HG03025 (cell line): ENCODE data around the gene BRAT1.

Experiments
- ATAC-seq: cut with Tn5 transposase; IDR thresholded peaks from one replicate; pipeline ENCODE4 v1.9.1; 2021; ENCODE audit warnings: mild to moderate bottlenecking, moderate library complexity; ENCODE audit not compliant: unreplicated experiment, low FRiP score

BRAT1 gene

DNA sequence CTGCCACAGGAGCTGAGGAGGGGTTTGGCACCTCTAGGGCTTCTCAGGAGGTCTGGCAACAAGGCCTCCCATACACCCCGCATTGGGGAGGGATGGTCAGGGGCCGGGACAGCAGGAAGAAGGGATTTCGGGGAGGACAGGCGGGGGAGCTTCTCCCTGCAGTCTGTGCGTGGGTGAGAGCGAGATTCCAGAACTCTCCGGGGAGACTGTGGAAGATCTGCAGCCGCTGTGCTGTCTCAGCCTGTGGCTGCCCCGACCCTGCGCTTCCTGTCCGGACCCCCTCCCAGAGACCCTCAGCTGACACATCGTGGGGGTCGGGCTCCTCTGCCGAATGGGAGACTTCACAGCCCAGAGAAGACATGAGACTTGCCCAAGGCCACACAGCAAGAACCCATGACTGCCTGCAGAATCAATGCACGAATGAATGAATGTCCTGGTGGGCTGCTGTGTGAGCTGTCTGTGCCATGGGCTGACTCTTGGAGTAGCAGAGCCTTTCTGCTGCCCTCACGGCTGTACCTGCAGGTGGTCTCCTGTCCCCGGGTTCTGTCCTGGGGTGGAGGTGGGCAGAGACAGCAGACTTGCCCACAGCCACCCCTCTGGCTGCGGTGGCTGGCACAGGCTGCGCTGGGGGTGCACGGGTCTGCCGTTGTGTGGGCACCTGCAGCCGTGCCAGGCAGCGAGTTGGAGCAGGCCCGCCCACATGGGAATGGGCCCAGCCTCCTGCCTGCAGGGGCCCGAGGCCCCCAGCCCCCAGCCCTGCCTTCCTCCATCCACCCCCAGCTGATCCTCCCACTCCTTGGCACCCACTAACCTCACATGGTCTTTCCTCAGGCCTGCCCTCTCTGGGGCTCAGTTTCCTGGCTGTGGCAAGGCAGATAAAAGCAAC lies 52.0 kb downstream of the BRAT1 start:
- ATAC-seq, result no peak

DNA sequence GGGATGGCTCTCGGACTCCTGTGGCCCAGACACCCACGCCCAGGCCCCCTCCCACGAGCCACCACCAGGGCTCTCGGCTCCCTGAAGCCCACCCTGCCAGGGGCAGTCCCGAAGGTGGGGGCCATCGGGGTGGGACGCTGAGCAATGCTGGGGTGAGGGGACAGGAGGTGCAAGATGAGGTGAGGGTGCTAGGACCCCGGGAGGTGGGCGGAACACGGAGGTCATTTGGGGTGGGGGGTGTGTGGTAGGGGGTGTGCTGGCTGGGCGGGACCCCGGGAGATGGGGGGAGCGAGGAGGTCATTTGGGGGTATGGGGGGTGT lies 52.7 kb downstream of the BRAT1 start:
- ATAC-seq, result no peak

DNA sequence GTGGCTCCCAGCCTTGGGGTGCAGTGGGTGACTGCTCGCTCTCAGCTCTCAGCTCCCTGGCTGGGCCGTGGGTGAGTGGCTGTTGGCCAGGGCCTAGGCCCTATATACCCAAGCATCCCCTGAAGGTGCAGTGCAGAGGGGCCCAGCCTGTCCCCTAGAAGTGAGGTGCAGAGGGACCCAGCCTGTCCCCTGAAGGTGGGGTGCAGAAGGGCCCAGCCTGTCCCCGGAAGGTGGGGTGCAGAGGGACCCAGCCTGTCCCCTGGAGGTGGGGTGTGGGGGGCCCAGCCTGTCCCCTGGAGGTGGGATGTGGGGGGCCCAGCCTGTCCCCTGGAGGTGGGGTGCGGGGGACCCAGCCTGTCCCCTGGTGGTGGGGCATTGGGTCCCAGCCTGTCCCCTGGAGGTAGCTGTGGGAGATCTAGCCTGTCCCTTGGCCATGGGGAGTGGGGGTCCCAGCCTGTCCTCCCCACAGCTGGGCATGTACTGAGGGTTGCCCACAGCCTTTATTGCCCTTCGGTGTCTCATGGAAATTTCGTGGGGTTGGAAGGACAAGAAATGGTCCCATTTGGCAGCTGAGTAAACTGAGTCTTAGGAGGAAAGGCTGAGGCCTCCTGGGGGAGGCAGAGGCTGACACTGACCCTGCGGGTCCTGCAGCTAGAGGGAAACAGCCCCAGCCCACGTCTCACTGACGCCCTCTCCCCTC lies 53.2 kb downstream of the BRAT1 start:
- no peak for ATAC-seq

DNA sequence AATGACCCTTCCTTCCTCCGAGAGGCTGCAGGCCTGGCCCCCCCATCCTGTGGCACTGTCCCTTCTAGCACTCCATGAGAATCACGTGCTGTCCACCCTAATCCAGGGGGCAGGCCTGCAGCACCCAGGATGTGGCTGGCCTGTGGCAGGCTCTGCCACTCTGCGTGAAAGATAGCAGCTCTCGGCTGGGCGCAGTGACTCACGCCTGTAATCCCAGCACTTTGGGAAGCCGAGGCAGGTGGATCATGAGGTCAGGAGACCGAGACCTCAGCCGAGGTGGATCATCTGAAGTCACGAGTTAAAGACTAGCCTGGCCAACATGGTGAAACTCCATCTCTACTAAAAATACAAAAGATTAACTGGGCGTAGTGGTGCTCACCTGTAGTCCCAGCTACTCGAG lies 54.6 kb downstream of the BRAT1 start:
- ATAC-seq, result no peak

DNA sequence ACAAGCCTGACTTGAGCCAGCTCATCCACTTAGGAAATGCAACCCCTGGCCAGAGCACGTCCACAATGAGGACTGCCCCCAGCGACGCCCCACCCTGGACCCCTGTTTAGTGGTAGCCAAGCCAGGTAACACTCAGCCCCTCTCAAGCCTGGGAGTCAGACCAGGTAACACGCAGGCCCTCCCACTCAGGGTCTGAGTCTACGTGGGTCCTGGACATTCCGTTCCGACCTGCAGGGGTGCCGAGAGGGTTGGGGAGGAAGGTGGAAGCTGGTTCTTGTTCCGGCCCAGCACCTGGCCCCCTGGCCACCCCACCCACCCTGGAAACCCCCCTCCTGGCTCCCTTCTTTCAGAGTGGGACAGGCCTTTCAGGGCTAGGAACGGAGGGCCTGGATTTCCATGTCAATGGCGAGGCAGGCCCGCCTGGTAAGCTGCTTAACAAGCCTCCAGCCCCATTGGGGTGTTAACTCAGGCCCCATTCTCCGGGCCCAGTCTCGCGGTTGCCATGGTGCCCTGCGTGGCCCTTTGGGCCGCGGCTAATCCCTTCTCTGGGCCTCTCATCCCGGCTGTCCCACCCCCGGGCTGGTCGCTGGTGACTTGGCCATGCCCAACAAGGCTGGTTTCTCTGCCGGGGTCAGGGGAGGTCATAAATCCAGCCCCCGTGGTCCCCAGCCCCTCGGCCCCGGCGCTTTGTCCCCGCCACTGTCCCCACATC lies 55.4 kb downstream of the BRAT1 start:
- no peak for ATAC-seq

DNA sequence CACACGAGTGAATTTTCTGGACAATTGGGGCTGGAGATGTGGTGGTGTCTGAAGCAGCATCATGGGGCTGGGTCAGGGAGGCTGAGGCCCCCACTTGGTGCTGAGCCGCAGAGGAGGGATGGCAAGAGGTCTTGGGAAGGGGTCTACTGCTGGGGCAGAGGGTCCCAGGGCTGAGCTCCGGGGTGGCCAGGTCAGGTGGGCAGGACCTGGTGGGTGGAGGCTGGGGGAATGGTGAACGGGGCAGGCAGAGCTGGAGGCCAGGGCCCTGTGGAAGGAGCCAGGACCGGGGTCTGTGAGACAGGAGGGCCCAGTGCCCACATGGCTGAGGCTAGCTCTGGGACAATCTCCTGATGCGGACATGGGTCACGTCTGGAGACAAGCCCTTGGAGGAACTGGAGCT lies 56.1 kb downstream of the BRAT1 start:
- ATAC-seq, result no peak

DNA sequence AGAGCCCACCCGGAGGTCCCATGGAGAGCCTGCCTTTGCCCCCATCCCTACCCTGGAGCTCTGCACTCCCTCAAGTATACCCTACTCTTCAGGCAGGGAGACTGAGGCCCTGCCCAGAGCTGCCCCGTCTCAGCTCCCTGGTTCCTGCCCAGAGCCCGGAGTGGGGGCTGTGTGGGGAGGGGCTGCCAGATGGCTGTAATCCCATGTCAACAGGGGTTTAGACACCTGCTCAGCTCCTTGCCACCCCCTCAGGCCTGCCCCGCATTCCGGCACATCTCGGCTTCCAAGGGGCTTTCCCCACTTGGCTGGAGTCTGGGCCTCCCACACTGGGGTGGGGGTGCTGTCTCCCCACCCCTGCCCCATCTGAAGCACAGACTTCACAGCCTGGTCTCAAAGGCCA lies 56.6 kb downstream of the BRAT1 start:
- ATAC-seq, result no peak

DNA sequence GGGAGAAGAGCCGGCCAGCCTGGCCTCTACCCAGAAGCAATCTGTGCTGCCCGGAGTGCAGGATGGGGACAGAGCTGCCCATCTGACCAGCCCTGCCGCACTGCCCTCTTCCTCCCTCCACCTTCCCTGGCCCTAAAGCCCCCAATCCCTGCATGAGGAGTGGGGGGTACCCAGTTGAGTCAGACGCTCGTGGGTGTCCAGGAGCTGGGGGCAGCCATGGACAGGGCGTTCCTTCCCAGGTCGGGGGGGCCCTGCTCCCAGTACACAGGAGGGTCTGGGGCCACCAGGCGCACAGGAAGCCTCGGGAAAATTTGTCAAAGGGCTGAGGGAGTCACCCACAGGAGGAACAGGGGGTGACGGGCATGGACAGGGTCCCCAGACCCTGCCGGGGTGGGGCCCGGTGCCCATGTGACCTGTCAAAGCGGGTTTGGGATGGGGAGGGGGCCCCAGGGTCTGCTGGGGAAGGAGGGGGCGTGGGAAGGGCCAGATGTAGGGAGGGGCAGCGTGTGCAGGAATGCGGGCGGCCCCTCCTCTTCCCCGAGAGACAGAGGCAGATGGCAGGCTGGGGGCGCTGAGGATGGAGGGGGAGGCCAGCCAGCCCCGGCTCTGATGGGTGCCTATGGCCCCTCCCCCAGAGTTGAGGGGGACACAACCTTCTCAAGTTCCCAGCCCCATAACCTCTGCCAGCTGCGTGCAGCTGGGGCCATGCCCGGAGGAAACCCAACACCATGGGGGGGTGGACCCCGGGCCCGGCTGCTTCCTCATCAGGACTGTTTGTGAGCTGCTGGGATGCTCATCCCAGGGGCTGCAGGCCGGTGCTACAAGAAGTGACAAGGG lies 57.6 kb downstream of the BRAT1 start:
- no peak for ATAC-seq

DNA sequence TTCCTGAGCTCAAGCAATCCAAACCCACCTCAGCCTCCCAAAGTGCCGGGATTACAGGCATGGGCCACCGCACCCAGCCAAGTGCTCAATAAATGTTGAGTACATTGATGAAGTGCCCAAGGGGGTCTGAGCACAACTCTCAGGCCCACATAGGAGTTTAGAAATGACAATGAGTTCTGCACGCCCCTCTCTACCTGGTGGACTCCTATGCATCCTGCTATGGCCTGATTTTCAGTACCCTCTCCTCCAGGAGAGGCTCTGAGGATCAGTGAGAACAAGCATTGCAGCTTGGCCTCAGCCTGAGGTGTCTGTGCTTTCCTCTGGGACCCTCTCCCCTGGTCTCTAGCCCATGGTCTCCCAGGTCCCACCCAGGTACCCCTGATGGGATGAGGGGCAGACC lies 58.3 kb downstream of the BRAT1 start:
- no peak for ATAC-seq

DNA sequence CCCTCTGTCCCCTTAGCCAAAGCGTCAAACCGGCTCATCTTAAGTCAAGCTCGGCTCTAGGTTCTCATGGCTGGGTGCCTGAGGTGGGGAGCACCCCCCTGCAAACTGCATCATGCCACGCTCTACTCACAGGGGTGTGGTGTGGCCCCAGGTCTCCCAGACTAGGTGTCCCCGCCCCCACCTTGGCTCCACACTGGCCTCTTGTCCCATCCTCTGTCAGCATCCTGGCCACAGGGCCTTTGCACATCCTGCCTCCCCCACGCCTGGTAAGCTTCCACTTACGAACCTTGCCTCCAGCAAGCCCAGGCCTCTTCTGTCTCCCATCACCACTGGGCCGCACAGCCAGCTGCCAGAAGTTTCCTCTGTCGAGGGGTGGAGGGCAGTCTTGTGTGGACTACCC lies 58.9 kb downstream of the BRAT1 start:
- ATAC-seq, result no peak

DNA sequence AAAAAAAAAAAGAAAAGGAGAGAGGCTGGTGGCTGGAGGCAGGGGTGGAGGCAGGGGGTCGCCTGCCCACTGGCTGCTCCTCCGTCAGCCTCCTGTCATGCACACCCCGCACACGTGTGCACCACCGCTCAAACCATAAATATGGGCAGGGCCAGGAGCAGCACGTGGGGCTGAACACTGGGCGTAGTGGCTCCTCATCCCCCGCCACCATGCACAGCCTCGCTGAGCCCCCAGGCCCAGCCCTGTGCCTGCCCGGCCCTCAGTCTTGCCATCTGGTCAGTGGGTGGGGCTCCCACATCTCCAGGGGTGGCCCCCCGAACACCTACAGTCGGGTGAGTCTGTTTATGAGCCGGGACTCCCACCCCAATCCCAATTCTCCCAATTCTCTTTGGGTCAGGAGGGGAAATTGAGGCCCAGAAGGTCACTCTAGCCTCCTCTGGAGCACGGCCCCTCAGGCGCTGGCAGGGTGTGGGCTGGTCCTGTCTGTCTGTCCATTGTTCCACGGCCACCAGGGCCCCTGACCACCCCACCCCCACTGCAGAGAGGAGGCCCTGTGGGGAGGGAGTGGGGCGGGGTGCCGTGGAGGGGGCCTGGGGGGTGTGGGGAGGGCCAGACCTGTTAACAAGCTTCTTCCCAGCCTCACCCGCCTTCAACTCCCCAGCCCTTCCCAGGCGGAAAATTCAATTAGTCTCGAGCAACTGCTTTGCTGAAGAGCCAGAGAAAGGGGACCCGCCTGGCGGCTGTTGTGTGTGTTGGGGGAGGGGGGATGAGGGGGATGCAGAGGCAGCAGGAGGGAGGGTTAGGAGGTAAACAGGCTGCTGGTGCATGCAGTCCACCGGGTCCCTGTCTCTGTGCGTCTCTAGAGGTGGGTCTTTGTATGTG lies 59.7 kb downstream of the BRAT1 start:
- ATAC-seq, result no peak

DNA sequence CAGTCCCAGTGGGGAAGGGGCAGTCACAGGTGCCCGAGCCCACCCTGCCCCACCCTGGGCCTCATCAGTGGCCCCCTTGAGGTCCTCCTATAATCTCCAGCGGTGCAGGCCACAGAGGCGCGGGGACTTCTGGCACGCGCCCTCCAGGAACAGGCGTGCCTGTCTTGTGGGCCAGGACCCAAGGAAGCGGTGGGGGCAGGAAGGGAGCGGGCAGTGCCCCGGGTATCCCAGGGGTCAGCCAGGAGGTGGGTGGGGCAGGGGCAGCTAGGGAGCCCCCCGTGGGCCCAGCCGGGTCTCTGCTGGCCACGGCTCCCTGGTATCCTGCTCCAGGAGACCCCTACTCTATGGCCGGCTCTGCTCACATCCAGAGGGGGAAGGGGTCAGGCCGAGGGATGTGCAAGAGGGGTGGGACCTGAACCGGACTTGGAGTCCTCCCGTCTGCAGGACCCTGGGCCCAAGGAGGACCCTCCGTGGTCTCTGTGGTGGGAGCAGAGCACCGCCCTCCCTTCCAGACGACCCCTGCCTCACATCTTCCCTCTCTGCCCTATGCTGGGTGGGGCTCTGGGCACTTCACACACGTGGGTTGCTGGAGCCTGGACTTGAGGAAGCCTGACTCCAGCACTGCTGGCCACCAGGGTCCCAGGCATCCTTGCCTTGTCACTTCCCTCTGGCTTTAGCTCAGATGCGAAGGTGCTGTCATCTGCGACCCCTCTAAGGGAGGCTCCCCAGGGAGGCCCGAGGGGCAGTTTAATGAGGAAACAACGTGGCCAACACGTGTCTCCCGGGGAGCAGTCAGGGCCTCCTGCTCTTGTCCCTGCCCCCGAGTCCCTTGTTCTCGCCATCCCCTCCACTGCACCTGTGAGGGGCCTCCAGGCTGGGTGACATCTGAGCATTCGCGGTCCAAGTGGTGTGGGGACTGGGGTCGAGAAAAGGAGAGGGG lies 60.9 kb downstream of the BRAT1 start:
- ATAC-seq, result no peak

DNA sequence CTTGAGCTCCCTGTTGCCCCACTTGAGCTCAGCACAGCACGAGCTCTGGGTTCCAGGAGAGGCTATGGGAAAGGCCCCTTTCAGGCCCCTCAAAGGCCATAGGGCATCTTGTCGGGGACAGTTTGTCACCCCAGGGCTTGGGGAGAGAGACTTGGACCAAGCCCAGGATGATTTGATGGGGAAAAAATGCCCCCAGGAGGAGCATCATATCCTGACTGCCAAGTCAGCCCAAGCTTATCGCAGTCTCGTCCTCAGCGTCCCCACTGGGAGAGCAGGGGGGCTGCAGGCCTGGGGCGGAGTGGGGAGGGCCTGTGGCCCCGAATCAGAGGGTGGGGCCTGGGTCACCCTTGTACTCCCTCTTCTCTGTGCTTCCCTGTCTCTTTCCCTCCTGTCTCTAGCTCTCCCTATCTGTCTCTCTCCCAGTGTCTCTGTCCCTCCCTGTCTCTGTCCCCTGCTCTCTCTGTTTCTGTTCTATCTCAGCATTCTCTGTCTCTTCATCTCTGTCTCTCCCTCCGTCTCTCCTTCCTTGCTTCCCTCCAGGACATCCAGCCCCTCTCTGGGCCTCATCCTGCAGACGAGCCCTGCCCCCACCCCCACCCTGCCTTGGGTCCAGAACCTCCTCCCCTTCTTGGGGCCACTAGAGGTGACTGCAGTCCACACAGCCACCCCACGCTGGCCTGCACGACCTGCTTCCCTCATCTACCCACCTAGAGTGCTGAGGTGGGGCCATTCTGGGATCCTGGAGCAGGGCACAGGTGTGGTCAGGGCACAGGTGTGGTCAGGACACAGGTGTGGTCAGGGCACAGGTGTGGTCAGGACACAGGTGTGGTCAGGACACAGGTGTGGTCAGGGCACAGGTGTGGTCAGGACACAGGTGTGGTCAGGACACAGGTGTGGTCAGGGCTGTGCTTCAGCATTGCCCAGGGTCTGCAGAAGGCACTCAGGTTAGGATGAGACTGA lies 61.8 kb downstream of the BRAT1 start:
- no peak for ATAC-seq

DNA sequence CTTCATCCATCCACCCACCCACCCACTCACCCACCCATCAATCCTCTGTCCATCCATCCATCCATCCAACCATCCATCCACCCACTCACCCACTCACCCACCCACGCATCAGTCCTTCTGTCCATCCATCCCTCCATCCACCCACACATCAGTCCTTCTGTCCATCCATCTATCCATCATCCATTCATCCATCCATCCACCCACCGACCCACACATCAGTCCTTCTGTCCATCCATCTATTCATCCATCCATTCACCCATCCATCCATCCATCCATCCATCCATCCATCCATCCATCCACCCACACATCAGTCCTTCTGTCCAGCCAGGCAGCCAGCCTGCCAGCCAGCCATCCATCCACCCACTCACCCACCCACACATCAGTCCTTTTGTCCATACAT lies 63.3 kb downstream of the BRAT1 start:
- ATAC-seq, result no peak

DNA sequence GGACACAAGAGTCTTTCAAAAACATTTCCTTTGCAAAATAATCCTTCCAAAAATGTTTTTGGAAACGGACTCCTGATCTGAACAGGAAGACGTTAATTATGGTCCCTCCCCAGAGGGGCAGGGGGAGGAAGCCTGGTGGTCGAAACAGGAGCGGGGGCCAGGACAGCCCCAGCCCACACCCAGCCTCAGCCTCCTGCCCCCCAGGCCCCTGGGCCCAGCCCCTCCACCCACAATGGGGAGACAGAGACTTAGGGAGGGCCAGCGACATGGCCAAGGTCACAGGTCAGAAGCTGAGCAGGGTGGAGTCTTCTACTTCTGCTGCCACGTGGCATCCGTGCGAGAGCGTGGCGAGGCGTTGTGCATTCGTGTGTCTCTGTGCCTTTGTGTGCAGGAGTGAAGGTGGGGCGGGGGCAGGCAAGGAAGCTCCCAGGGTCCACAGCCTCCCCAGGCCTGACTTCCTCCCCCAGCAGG lies 65.1 kb downstream of the BRAT1 start:
- no peak for ATAC-seq

DNA sequence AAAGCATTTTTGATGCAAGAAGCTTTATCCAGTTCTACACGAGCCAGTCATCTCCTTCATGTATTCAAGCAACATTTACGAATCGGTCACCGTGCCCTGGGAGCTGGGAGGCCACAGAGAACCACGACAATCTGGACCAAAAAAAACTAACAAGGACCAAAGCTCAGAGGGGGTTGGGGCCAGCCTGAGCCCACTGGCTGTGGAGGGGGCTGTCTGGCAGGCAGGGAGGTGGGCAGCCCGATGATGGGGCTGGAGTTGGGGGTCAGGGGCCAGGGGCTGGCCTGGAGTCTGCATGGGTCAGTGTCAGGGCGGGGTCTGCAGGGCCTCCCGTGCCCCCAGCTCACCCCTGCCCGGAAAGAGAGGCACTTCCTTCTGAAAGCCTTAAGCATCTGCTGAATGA lies 66.6 kb downstream of the BRAT1 start:
- ATAC-seq, result no peak

DNA sequence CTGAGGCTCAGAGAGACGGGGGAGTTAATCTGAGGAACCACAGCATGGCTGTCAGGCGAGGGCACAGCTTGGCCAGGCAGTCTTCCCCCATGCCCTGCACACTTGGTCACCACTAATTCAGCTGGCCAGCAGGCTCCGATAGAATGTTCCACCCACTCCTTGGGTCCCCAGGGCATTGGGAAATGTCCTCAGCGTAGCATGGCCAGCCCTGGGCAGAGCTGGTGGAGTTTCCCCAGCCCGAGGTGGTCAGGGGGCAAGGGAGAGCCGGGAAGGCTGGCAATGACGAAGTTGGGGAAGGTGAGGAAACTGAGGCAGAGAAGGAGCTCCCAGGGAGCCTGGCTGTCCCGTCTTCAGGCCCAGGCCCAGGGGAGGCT lies 67.1 kb downstream of the BRAT1 start:
- no peak for ATAC-seq
